ENCODE data around the gene MYPOP.

Gene MYPOP

GRCh38 chr19:45908956-45909355 lies 6.5 kb upstream of the MYPOP start:
- Histone ChIP-seq H3K27ac (ENCODE audit: extremely low read depth, low read depth, low read length) (no peak overlapping the region), H3K36me3 (ENCODE audit: control insufficient read depth in 2 of 2, insufficient read depth in 1 of 2, low read length in 2 of 2) (no peaks in the 10 kb centered on the region), H3K4me1 (ENCODE audit: control insufficient read depth, insufficient read depth, low read length) (no peaks in the 10 kb centered on the region), H3K9me3 (ENCODE audit: control insufficient read depth, insufficient read depth, low read depth, low read length) (no peaks in the 10 kb centered on the region), H3K4me3 (ENCODE audit: low read depth, low read length) (no peak overlapping the region)
- ChIA-PET POLR2A (interaction anchor here (0.7 kb wide), 1 partner anchor 46 kb away, joined by 3 read pairs; no protein-coding TSS in a partner anchor), CTCF (interaction anchor here (1.2 to 1.6 kb wide), 2 partner anchors 9 to 91 kb away, joined by 3 to 4 read pairs; no protein-coding TSS in a partner anchor)
- no peak for TF ChIP-seq ZFP69B (tag by site-specific recombination; IDR thresholded peaks at IDR 0.05)
- no peak for TF ChIP-seq ZNF596 (tag by site-specific recombination; IDR thresholded peaks at IDR 0.05)
- TF ChIP-seq YY2 (tag by site-specific recombination; IDR thresholded peaks at IDR 0.05), result no peak
- TF ChIP-seq ZNF610 (tag by site-specific recombination; IDR thresholded peaks at IDR 0.05; ENCODE audit: borderline replicate concordance), result no peak
- no peak for TF ChIP-seq YY1 (tag by site-specific recombination; IDR thresholded peaks at IDR 0.05)
- 0 out of 2 replicates have a peak, but pooled peaks have one; percentile 26 for TF ChIP-seq CTCF (tag by site-specific recombination; IDR thresholded peaks at IDR 0.05)
- no peak for TF ChIP-seq ZSCAN5A (tag by site-specific recombination; IDR thresholded peaks at IDR 0.05)
- TF ChIP-seq ZNF112 (tag by site-specific recombination; IDR thresholded peaks at IDR 0.05), result no peak
- no peak for TF ChIP-seq ZNF654 (tag by site-specific recombination; IDR thresholded peaks at IDR 0.05; ENCODE audit: low read depth)
- TF ChIP-seq FEZF1 (tag by site-specific recombination; IDR thresholded peaks at IDR 0.05), result no peak
- TF ChIP-seq REPIN1 (tag by site-specific recombination; IDR thresholded peaks at IDR 0.05; ENCODE audit: low read depth), result no peak
- TF ChIP-seq ZNF148 (tag by site-specific recombination; IDR thresholded peaks at IDR 0.05; ENCODE audit: borderline replicate concordance), result no peak
- TF ChIP-seq ZNF335 (tag by site-specific recombination; conservative IDR thresholded peaks at IDR 0.05), result no peak
- no peak for TF ChIP-seq SP3 (tag by site-specific recombination; IDR thresholded peaks at IDR 0.05)
- TF ChIP-seq ZFHX2 (tag by site-specific recombination; conservative IDR thresholded peaks at IDR 0.05), result peak; percentile 44; the same call in 1 of the 2 replicates
- TF ChIP-seq ZNF514 (tag by site-specific recombination; IDR thresholded peaks at IDR 0.05), result no peak

GRCh38 chr19:45906221-45906620 lies 3.8 kb upstream of the MYPOP start:
- ChIA-PET POLR2A (no interaction called here), CTCF (no interaction called here)
- no peaks in the 10 kb centered on the region for H3K36me3 ChIP-seq (ENCODE audit: control insufficient read depth in 2 of 2, insufficient read depth in 1 of 2, low read length in 2 of 2)
- H3K4me1 ChIP-seq (ENCODE audit: control insufficient read depth, insufficient read depth, low read length), result peaks cover 8% of the 10 kb centered on the region; the same call in 1 of the 2 replicates
- H3K9me3 ChIP-seq (ENCODE audit: control insufficient read depth, insufficient read depth, low read depth, low read length), result no peaks in the 10 kb centered on the region
- no peak overlapping the region for H3K4me3 ChIP-seq (ENCODE audit: low read depth, low read length)
- H3K27ac ChIP-seq (ENCODE audit: extremely low read depth, low read depth, low read length), result no peak overlapping the region
- TF ChIP-seq ZNF473 (tag by site-specific recombination; IDR thresholded peaks at IDR 0.05) (no peak), ZEB2 (tag by site-specific recombination; IDR thresholded peaks at IDR 0.05) (no peak), ZNF324 (tag by site-specific recombination; IDR thresholded peaks at IDR 0.05) (no peak), ZSCAN30 (tag by site-specific recombination; IDR thresholded peaks at IDR 0.05) (no peak), ZNF114 (tag by site-specific recombination; IDR thresholded peaks at IDR 0.05) (no peak), ZNF561 (tag by site-specific recombination; IDR thresholded peaks at IDR 0.05; ENCODE audit: borderline replicate concordance) (no peak), ZNF555 (tag by site-specific recombination; conservative IDR thresholded peaks at IDR 0.05) (no peak), ZNF404 (tag by site-specific recombination; IDR thresholded peaks at IDR 0.05) (no peak), ZNF701 (tag by site-specific recombination; IDR thresholded peaks at IDR 0.05) (no peak), REST (tag by site-specific recombination; IDR thresholded peaks at IDR 0.05) (no peak), ZNF112 (tag by site-specific recombination; IDR thresholded peaks at IDR 0.05) (no peak), KLF1 (tag by site-specific recombination; IDR thresholded peaks at IDR 0.05) (no peak), ZNF2 (tag by site-specific recombination; IDR thresholded peaks at IDR 0.05) (no peak), ZFP3 (tag by site-specific recombination; IDR thresholded peaks at IDR 0.05; ENCODE audit: low read depth) (no peak)
